ENCODE measurements around the gene PIGK.

PIGK gene

GRCh38 chr1:77175230-77175844 lies 43.9 kb downstream of the PIGK start:
- Histone ChIP-seq H3K23ac (ENCODE audit: low read length in 2 of 2) (no peak overlapping the region), H3K36me3 (ENCODE audit: control insufficient read depth in 1 of 2, insufficient read depth in 2 of 2, low read depth in 1 of 2, low read length in 2 of 2) (no peaks in the 10 kb centered on the region), H3K4me1 (ENCODE audit: control insufficient read depth, insufficient read depth, low read depth, low read length) (no peaks in the 10 kb centered on the region), H3K4me3 (ENCODE audit: insufficient read depth in 1 of 2, low read depth in 1 of 2, low read length in 2 of 2) (no peak overlapping the region), H2AK5ac (ENCODE audit: low read length, severe bottlenecking) (no peak overlapping the region), H3K27ac (ENCODE audit: low read length, poor library complexity, severe bottlenecking) (no peak overlapping the region), H3K14ac (ENCODE audit: low read length in 2 of 2) (no peak overlapping the region), H3K79me1 (replicated peaks; ENCODE audit: low read length, poor library complexity, severe bottlenecking) (peaks cover 4% of the 10 kb centered on the region), H3K18ac (ENCODE audit: low read depth in 1 of 2, low read length in 2 of 2) (no peak overlapping the region), H2BK12ac (ENCODE audit: low read length in 2 of 2) (no peak overlapping the region), H4K91ac (ENCODE audit: low read length) (no peak overlapping the region), H3K9ac (ENCODE audit: low read length) (no peak overlapping the region), H4K8ac (ENCODE audit: low read length) (no peak overlapping the region), H2BK5ac (ENCODE audit: low read depth, low read length, poor library complexity, severe bottlenecking) (no peak overlapping the region), H2AFZ (ENCODE audit: low read depth, low read length) (no peak overlapping the region), H3K27me3 (ENCODE audit: control insufficient read depth in 1 of 2, insufficient read depth in 1 of 2, low read length in 2 of 2) (no peaks in the 10 kb centered on the region), H2BK15ac (ENCODE audit: low read depth, poor library complexity, severe bottlenecking) (no peak overlapping the region), H3K4me2 (ENCODE audit: low read length, poor library complexity, severe bottlenecking) (no peak overlapping the region), H2BK120ac (ENCODE audit: low read depth, low read length) (no peak overlapping the region), H3K4ac (ENCODE audit: low read depth in 1 of 2, low read length in 2 of 2) (no peak overlapping the region), H3K9me3 (ENCODE audit: control insufficient read depth, low read length) (peaks cover 30% of the 10 kb centered on the region)
- 75% methylated on average over 2 of the region's 3 CpGs for WGBS
- peak; percentile 12 for DNase-seq

- H2AFZ ChIP-seq (ENCODE audit: low read depth, low read length), result no peak overlapping the region
- H3K9ac ChIP-seq (ENCODE audit: low read length), result peak overlapping the region; percentile 66
- H3K27me3 ChIP-seq (ENCODE audit: control insufficient read depth in 1 of 2, insufficient read depth in 1 of 2, low read length in 2 of 2), result no peaks in the 10 kb centered on the region
- peaks cover 4% of the 10 kb centered on the region for H3K79me1 ChIP-seq (replicated peaks; ENCODE audit: low read length, poor library complexity, severe bottlenecking)
- H3K36me3 ChIP-seq (ENCODE audit: control insufficient read depth in 1 of 2, insufficient read depth in 2 of 2, low read depth in 1 of 2, low read length in 2 of 2), result no peaks in the 10 kb centered on the region
- H2AK5ac ChIP-seq (ENCODE audit: low read length, severe bottlenecking), result no peak overlapping the region
- peak overlapping the region in 1 of 2 experiments; percentile 48 for H3K4me3 ChIP-seq (ENCODE audit: insufficient read depth in 1 of 2, low read depth in 1 of 2, low read length in 2 of 2)
- H2BK12ac ChIP-seq (ENCODE audit: low read length in 2 of 2), result no peak overlapping the region
- H3K4me2 ChIP-seq (ENCODE audit: low read length, poor library complexity, severe bottlenecking), result no peak overlapping the region
- H3K4ac ChIP-seq (ENCODE audit: low read depth in 1 of 2, low read length in 2 of 2), result no peak overlapping the region
- no peaks in the 10 kb centered on the region for H3K4me1 ChIP-seq (ENCODE audit: control insufficient read depth, insufficient read depth, low read depth, low read length)
- H4K8ac ChIP-seq (ENCODE audit: low read length), result no peak overlapping the region
- H2BK120ac ChIP-seq (ENCODE audit: low read depth, low read length), result no peak overlapping the region
- H3K23ac ChIP-seq (ENCODE audit: low read length in 2 of 2), result no peak overlapping the region
- WGBS, result 83% methylated on average over 1 of the region's 2 CpGs
- DNase-seq, result no peak
- no peak overlapping the region for H2BK5ac ChIP-seq (ENCODE audit: low read depth, low read length, poor library complexity, severe bottlenecking)
- no peak overlapping the region for H4K91ac ChIP-seq (ENCODE audit: low read length)
- H3K14ac ChIP-seq (ENCODE audit: low read length in 2 of 2), result no peak overlapping the region
- no peak overlapping the region for H3K18ac ChIP-seq (ENCODE audit: low read depth in 1 of 2, low read length in 2 of 2)
- H2BK15ac ChIP-seq (ENCODE audit: low read depth, poor library complexity, severe bottlenecking), result no peak overlapping the region
- H3K9me3 ChIP-seq (ENCODE audit: control insufficient read depth, low read length), result peaks cover 13% of the 10 kb centered on the region
- no peak overlapping the region for H3K27ac ChIP-seq (ENCODE audit: low read length, poor library complexity, severe bottlenecking)
These were observed 48.5 kb downstream of the PIGK start for GRCh38 chr1:77170687-77171086.

GRCh38 chr1:77168358-77168757 lies 50.9 kb downstream of the PIGK start:
- Histone ChIP-seq H4K91ac (ENCODE audit: low read length) (no peak overlapping the region), H3K79me1 (replicated peaks; ENCODE audit: low read length, poor library complexity, severe bottlenecking) (peaks cover 4% of the 10 kb centered on the region), H3K9me3 (ENCODE audit: control insufficient read depth, low read length) (no peaks in the 10 kb centered on the region), H3K27ac (ENCODE audit: low read length, poor library complexity, severe bottlenecking) (no peak overlapping the region), H3K36me3 (ENCODE audit: control insufficient read depth in 1 of 2, insufficient read depth in 2 of 2, low read depth in 1 of 2, low read length in 2 of 2) (peaks cover 0 to 7% of the 10 kb centered on the region in 2 experiments), H3K14ac (ENCODE audit: low read length in 2 of 2) (no peak overlapping the region), H2BK15ac (ENCODE audit: low read depth, poor library complexity, severe bottlenecking) (no peak overlapping the region), H2BK120ac (ENCODE audit: low read depth, low read length) (no peak overlapping the region), H2BK12ac (ENCODE audit: low read length in 2 of 2) (no peak overlapping the region), H4K8ac (ENCODE audit: low read length) (no peak overlapping the region), H2AFZ (ENCODE audit: low read depth, low read length) (no peak overlapping the region), H2BK5ac (ENCODE audit: low read depth, low read length, poor library complexity, severe bottlenecking) (no peak overlapping the region), H3K4me3 (ENCODE audit: insufficient read depth in 1 of 2, low read depth in 1 of 2, low read length in 2 of 2) (no peak overlapping the region), H3K18ac (ENCODE audit: low read depth in 1 of 2, low read length in 2 of 2) (no peak overlapping the region), H3K23ac (ENCODE audit: low read length in 2 of 2) (no peak overlapping the region), H3K27me3 (ENCODE audit: control insufficient read depth in 1 of 2, insufficient read depth in 1 of 2, low read length in 2 of 2) (no peaks in the 10 kb centered on the region), H2AK5ac (ENCODE audit: low read length, severe bottlenecking) (no peak overlapping the region), H3K4ac (ENCODE audit: low read depth in 1 of 2, low read length in 2 of 2) (no peak overlapping the region), H3K4me1 (ENCODE audit: control insufficient read depth, insufficient read depth, low read depth, low read length) (no peaks in the 10 kb centered on the region), H3K4me2 (ENCODE audit: low read length, poor library complexity, severe bottlenecking) (no peak overlapping the region), H3K9ac (ENCODE audit: low read length) (no peak overlapping the region)
- WGBS, result no CpG with 5 or more reads among the region's 1 CpG
- DNase-seq, result no peak

DNA sequence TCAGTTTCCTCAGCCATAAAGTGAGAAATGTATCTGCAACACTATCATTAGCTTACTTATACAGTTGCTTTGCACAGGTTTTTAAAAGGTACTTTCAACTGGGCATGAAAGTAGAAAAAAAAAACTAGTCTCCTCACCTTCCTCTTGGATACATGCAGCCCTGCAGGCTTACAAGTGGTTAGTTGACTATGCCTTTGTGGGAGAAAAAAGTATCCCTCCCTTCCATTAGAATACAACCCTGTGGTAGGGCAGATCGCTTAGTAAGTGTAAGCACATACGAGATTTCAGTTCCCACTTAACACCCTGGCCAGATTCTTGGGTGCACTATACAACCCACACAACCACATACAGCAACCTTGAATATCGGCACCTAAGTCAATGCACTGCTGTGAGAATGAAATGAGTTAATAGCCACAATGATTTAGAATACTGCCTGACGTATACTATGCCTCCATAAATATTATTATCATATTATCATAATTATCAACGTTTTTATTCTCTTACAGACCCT lies 54.7 kb downstream of the PIGK start:
- H3K4me1 ChIP-seq (ENCODE audit: control insufficient read depth, insufficient read depth, low read depth, low read length), result no peaks in the 10 kb centered on the region
- peaks cover 3 to 38% of the 10 kb centered on the region in 2 experiments for H3K36me3 ChIP-seq (ENCODE audit: control insufficient read depth in 1 of 2, insufficient read depth in 2 of 2, low read depth in 1 of 2, low read length in 2 of 2)
- no peak overlapping the region for H4K8ac ChIP-seq (ENCODE audit: low read length)
- H2AFZ ChIP-seq (ENCODE audit: low read depth, low read length), result no peak overlapping the region
- H3K9me3 ChIP-seq (ENCODE audit: control insufficient read depth, low read length), result peaks cover 8% of the 10 kb centered on the region
- H4K91ac ChIP-seq (ENCODE audit: low read length), result no peak overlapping the region
- no peaks in the 10 kb centered on the region for H3K79me1 ChIP-seq (replicated peaks; ENCODE audit: low read length, poor library complexity, severe bottlenecking)
- H3K27ac ChIP-seq (ENCODE audit: low read length, poor library complexity, severe bottlenecking), result no peak overlapping the region
- H3K4me2 ChIP-seq (ENCODE audit: low read length, poor library complexity, severe bottlenecking), result no peak overlapping the region
- H2BK12ac ChIP-seq (ENCODE audit: low read length in 2 of 2), result no peak overlapping the region
- H3K27me3 ChIP-seq (ENCODE audit: control insufficient read depth in 1 of 2, insufficient read depth in 1 of 2, low read length in 2 of 2), result no peaks in the 10 kb centered on the region
- H2BK120ac ChIP-seq (ENCODE audit: low read depth, low read length), result no peak overlapping the region
- 100% methylated on average over 2 of the region's 5 CpGs for WGBS
- no peak overlapping the region for H2BK15ac ChIP-seq (ENCODE audit: low read depth, poor library complexity, severe bottlenecking)
- no peak for DNase-seq
- no peak overlapping the region for H3K18ac ChIP-seq (ENCODE audit: low read depth in 1 of 2, low read length in 2 of 2)
- H3K4ac ChIP-seq (ENCODE audit: low read depth in 1 of 2, low read length in 2 of 2), result no peak overlapping the region
- H3K14ac ChIP-seq (ENCODE audit: low read length in 2 of 2), result no peak overlapping the region
- H3K9ac ChIP-seq (ENCODE audit: low read length), result no peak overlapping the region
- H3K23ac ChIP-seq (ENCODE audit: low read length in 2 of 2), result no peak overlapping the region
- H2AK5ac ChIP-seq (ENCODE audit: low read length, severe bottlenecking), result no peak overlapping the region
- H3K4me3 ChIP-seq (ENCODE audit: insufficient read depth in 1 of 2, low read depth in 1 of 2, low read length in 2 of 2), result no peak overlapping the region
- H2BK5ac ChIP-seq (ENCODE audit: low read depth, low read length, poor library complexity, severe bottlenecking), result no peak overlapping the region
